ENCODE results near the gene BLTP3B.

GRCh38 chr12:100120355-100120754, 22.3 kb downstream of the BLTP3B start:
- TF ChIP-seq EZH2 (IDR thresholded peaks at IDR 0.05) (no peak), POLR2AphosphoS5 (IDR thresholded peaks at IDR 0.05; ENCODE audit: borderline replicate concordance, low read depth, low read length) (no peak), FOXP2 (optimal IDR thresholded peaks at IDR 0.05; ENCODE audit: control extremely low read depth, extremely low read length, insufficient read depth) (no peak)

Data from SK-N-MC (cell line).